ENCODE results near the gene AKR1E2.
A peak's percentile ranks its signal among the peaks of the same experiment; 100 is the strongest.

The AKR1E2 gene

DNA sequence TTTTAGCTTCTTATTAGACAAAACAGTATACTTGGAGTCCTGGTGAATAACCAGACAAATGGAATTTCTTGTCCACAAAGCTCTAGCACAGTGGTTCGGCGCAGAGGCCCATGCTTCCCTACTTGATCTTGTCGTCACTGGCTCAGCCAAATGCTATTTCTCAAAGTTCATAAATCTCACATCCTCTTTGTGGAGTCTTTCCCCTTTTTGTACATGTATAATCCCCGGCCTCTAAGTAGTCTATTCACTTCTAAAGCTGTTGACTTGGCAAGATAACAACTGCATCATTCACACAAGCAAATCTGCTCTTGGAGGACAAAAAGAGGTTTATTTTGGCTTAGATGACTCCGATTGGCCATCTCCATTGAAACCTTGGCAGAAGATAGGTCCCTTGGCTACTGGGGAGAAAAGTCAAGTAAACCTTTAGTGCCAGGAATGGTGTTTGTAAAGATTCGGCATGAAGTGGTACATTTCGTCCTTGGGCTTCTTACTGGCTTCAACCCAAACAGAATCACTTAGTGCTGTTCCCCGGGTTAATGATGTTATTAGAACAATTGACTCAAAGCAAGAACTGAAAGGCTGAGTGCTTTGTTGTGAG is 5.1 kb upstream of the AKR1E2 start:
- peaks cover 0 to 3% of the 10 kb centered on the region in 2 donors for H3K4me1 Mint-ChIP-seq (ENCODE audit: low read depth in 2 of 2)
- H3K4me3 Mint-ChIP-seq: no peak overlapping the region
- DNase-seq (no peak), ATAC-seq (replicated peaks) (no peak)
- peaks cover 2% of the 10 kb centered on the region for H3K36me3 Mint-ChIP-seq (ENCODE audit: insufficient read depth)
- no peak overlapping the region for H3K27ac Mint-ChIP-seq
- H3K27me3 Mint-ChIP-seq: peaks cover 57 to 76% of the 10 kb centered on the region in 2 donors
- H3K9me3 Mint-ChIP-seq: no peaks in the 10 kb centered on the region

DNA sequence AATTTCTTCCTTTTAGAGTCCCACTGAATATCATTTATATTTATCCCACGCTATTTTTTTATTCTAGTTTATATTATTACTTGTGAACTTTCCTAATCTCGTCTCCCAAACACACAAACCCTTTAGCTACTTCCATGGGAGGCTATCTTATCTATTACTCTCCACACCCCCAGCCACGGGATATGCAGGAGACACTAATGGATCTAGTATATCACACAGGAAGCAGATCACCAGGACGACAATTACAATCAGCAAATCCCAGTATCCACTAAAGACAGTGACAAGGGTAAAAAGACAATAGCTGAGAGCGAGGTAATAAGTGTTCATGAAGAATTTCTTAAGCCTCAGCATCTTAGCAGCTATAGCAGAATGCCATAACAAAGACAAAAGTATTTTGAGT is 3.8 kb upstream of the AKR1E2 start:
- no peak for DNase-seq
- H3K4me1 Mint-ChIP-seq (ENCODE audit: low read depth in 2 of 2): peaks cover 2 to 6% of the 10 kb centered on the region in 2 donors
- H3K27ac Mint-ChIP-seq: no peak overlapping the region
- peaks cover 66 to 82% of the 10 kb centered on the region in 2 donors for H3K27me3 Mint-ChIP-seq
- no peak overlapping the region for H3K4me3 Mint-ChIP-seq
- ATAC-seq (replicated peaks): no peak
- no peaks in the 10 kb centered on the region for H3K9me3 Mint-ChIP-seq
- peaks cover 3% of the 10 kb centered on the region for H3K36me3 Mint-ChIP-seq (ENCODE audit: insufficient read depth)

DNA sequence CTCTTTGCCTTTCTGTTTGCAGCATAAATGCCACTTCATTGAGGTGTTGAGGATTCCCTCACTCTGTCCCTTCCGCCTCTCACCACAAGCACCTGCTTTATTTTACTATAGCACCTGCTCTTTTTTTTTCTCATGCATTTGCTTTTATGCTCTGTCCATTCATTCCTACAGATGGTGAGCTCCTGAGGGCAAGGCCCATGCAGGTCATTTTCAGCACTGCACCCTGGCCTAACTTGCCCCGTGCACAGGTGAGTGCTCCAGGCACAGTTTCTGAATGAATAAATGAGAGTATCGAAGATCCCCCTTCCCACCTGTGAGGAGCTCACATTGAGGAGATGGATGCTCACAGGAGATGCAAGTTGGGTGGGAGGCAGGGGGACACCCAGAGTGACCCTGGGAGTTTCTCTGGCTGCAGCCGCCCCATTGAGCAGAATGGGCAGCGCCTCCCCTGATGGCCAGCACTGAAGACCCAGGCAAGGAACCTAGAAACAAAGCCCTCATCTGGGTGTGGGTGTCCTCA is 1.2 kb upstream of the AKR1E2 start:
- Mint-ChIP-seq H3K9me3 (no peaks in the 10 kb centered on the region), H3K27me3 (peaks cover 75 to 88% of the 10 kb centered on the region in 2 donors), H3K36me3 (ENCODE audit: insufficient read depth) (peaks cover 3% of the 10 kb centered on the region), H3K27ac (no peak overlapping the region), H3K4me3 (no peak overlapping the region), H3K4me1 (ENCODE audit: low read depth in 2 of 2) (peaks cover 4 to 6% of the 10 kb centered on the region in 2 donors)
- no peak for DNase-seq
- ATAC-seq (replicated peaks): no peak

DNA sequence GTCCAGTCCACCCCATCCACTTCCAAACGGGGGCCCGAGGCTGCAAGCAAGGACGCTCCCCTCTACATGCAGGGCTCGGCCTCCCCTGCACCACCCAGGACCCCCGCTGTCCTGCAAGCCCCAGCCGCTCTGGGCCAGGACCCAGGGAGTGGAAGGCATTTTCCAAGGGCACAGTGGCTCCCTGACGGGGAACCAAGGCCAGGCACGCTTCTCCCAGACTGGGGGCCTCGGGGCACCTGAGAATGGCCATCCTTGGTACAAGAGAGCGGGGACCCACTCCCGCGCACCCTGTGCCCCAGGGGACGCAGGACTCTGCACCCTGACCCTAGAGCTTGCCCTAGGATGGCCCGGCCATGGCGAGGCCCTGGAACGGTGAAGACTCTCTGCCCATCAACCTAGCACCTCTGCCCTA is 545 bp upstream of the AKR1E2 start:
- Mint-ChIP-seq H3K4me1 (ENCODE audit: low read depth in 2 of 2) (peaks cover 4 to 6% of the 10 kb centered on the region in 2 donors), H3K4me3 (peak overlapping the region; percentile 42 to 55), H3K36me3 (ENCODE audit: insufficient read depth) (peaks cover 3% of the 10 kb centered on the region), H3K9me3 (no peaks in the 10 kb centered on the region), H3K27ac (no peak overlapping the region), H3K27me3 (peaks cover 79 to 92% of the 10 kb centered on the region in 2 donors)
- no peak for ATAC-seq (replicated peaks)
- no peak for DNase-seq

DNA sequence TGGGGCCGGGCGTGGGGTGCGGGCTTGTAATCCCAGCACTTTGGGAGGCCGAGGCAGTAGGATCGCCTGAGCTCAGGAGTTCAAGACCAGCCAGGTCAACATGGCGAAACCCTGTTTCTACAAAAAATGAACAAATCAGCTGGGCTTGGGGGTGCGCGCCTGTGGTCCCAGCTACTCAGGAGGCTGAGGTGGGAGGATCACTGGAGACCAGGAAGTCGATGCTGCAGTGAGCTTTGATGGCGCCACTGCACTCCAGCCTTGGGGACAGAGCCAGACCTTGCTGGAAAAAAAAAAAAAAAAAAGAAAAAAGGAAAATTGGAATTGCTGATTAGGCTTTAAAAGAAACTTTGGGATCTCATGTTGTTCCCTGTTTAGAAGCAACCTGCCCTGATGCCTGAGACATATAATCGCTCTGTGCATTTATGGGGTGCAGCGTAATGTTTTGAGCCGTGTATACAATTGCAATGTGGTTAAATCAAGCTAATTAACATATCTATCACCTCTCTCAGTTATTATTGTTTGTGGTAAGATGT is 851 bp downstream of the AKR1E2 start:
- ATAC-seq (replicated peaks): no peak
- Mint-ChIP-seq H3K4me1 (ENCODE audit: low read depth in 2 of 2) (peaks cover 6 to 9% of the 10 kb centered on the region in 2 donors), H3K27ac (no peak overlapping the region), H3K4me3 (peak overlapping the region; percentile 42 to 55), H3K27me3 (peaks cover 79 to 92% of the 10 kb centered on the region in 2 donors), H3K9me3 (no peaks in the 10 kb centered on the region), H3K36me3 (ENCODE audit: insufficient read depth) (peaks cover 7% of the 10 kb centered on the region)
- no peak for DNase-seq

DNA sequence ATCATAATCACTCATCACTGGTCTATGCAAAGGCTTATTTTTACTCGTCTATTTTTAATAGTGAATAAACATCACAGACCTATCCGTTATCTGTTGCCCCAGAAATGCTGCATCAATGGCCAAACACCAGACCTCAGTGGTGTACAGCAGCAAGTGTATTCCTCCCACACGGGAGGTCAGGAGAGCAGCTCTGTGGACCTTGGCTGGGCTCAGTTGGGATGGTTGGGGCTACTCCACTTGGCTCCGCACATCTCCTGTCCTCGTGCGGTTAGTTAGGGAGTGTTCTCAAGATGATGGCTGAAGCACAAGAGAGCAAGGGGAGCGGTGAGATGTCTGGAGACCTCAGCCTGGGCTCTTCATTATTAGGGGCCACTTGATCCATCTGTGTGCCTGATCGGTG is 2.0 kb downstream of the AKR1E2 start:
- H3K27me3 Mint-ChIP-seq: peaks cover 77 to 95% of the 10 kb centered on the region in 2 donors
- peaks cover 7% of the 10 kb centered on the region for H3K36me3 Mint-ChIP-seq (ENCODE audit: insufficient read depth)
- peaks cover 6 to 10% of the 10 kb centered on the region in 2 donors for H3K4me1 Mint-ChIP-seq (ENCODE audit: low read depth in 2 of 2)
- no peak overlapping the region for H3K4me3 Mint-ChIP-seq
- H3K9me3 Mint-ChIP-seq: no peaks in the 10 kb centered on the region
- H3K27ac Mint-ChIP-seq: no peak overlapping the region
- no peak for ATAC-seq (replicated peaks)
- no peak for DNase-seq

DNA sequence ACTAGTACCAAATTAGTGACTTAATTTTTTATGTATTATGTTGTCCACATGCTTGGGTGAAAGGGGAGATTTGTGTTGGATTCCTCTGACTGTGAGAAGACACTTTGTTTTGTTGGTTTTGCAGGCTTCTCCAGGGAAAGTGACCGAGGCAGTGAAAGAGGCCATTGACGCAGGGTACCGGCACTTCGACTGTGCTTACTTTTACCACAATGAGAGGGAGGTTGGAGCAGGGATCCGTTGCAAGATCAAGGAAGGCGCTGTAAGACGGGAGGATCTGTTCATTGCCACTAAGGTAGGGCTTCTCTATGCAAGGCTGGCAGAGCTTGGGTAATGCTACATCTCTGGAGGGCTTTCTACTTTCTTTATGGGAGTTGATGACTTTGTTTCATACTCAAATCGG is 4.5 kb downstream of the AKR1E2 start:
- Mint-ChIP-seq H3K27ac (no peak overlapping the region), H3K36me3 (ENCODE audit: insufficient read depth) (peaks cover 7% of the 10 kb centered on the region), H3K4me3 (no peak overlapping the region), H3K9me3 (no peaks in the 10 kb centered on the region), H3K27me3 (peaks cover 67 to 84% of the 10 kb centered on the region in 2 donors), H3K4me1 (ENCODE audit: low read depth in 2 of 2) (peaks cover 7 to 13% of the 10 kb centered on the region in 2 donors)
- DNase-seq (no peak), ATAC-seq (replicated peaks) (no peak)

DNA sequence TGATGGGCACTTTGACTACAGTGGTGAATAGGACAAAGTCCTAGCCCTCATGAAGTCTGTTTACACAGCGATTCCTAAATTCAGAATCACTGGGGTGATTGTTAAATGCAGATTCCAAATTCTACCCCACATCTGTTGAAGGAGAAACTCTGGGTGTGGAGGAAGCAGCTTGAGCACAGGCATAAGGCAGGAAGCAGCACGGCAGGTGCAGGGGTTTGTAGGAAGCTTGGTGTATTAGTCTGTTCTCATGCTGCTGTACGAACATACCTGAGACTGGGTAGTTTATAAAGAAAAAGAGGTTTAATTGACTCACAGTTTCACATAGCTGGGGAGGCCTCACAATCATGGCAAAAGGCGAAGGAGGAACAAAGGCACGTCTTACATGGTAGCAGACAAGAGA is 5.1 kb downstream of the AKR1E2 start:
- Mint-ChIP-seq H3K9me3 (no peaks in the 10 kb centered on the region), H3K27me3 (peaks cover 62 to 79% of the 10 kb centered on the region in 2 donors), H3K4me1 (ENCODE audit: low read depth in 2 of 2) (peaks cover 6 to 15% of the 10 kb centered on the region in 2 donors), H3K36me3 (ENCODE audit: insufficient read depth) (peaks cover 4% of the 10 kb centered on the region), H3K4me3 (no peak overlapping the region), H3K27ac (no peak overlapping the region)
- DNase-seq (no peak), ATAC-seq (replicated peaks) (no peak)

DNA sequence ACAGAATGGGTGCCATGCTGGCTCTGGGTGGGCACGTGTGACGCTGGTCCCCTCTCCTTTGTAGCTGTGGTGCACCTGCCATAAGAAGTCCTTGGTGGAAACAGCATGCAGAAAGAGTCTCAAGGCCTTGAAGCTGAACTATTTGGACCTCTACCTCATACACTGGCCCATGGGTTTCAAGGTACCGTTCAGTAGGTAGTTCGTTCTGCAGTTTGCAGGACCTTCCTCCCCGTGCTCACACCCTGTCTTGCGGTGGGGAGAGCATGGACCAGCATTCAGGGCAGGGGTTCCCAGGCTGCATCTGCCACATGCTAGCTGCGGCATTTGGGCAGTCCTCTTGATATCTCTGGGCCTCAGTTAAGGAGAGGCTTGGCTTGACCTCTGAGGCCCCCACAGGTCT is 7.3 kb downstream of the AKR1E2 start:
- H3K36me3 Mint-ChIP-seq (ENCODE audit: insufficient read depth): peaks cover 4% of the 10 kb centered on the region
- peaks cover 7 to 14% of the 10 kb centered on the region in 2 donors for H3K4me1 Mint-ChIP-seq (ENCODE audit: low read depth in 2 of 2)
- ATAC-seq (replicated peaks): no peak
- no peak overlapping the region for H3K4me3 Mint-ChIP-seq
- DNase-seq: no peak
- no peaks in the 10 kb centered on the region for H3K9me3 Mint-ChIP-seq
- peaks cover 44 to 67% of the 10 kb centered on the region in 2 donors for H3K27me3 Mint-ChIP-seq
- no peak overlapping the region for H3K27ac Mint-ChIP-seq

DNA sequence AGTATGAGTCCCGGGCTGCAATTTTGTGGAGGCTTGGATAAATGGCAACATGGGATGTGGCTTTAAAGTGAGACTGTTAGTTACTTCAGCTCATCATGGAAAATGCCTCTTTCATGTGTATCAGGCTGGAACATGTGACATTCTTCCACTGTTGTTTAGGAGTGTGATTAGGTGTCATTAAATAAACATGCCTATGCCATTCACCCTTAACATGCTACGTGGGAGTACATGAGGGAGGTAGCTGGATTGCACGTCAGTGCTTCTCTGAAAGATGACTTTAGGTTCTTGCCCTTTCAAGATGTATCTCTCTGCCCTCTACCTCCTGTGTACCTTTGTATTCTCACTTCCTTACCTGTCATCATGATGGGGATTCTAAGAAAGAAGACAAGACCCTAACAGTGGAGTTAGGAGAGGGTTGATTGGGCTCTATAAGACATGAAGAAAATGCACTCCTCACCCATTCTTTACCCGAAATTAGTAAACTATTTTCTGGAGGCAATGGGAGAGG is 8.9 kb downstream of the AKR1E2 start:
- Mint-ChIP-seq H3K4me1 (ENCODE audit: low read depth in 2 of 2) (peaks cover 7 to 14% of the 10 kb centered on the region in 2 donors), H3K27me3 (peaks cover 35 to 53% of the 10 kb centered on the region in 2 donors), H3K9me3 (no peaks in the 10 kb centered on the region), H3K36me3 (ENCODE audit: insufficient read depth) (peaks cover 4% of the 10 kb centered on the region), H3K4me3 (no peak overlapping the region), H3K27ac (no peak overlapping the region)
- no peak for DNase-seq
- ATAC-seq (replicated peaks): no peak

DNA sequence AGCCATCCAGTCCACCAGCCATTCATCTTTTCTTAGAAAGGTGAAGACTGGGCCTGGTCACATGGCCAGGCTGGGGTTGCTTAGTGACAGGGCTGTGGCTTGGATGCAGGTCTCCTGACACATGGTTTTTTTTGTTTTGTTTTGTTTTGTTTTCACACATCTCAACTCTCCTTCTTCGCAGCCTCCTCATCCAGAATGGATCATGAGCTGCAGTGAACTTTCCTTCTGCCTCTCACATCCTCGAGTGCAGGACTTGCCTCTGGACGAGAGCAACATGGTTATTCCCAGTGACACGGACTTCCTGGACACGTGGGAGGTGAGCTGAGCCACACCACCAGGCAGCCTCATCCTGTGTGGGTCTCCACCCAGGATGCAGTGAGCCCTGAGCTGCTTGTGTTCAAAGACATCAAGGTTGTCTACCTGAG is 9.5 kb downstream of the AKR1E2 start:
- ATAC-seq (replicated peaks) (peak; percentile 51), DNase-seq (no peak)
- Mint-ChIP-seq H3K36me3 (ENCODE audit: insufficient read depth) (peaks cover 4% of the 10 kb centered on the region), H3K27me3 (peaks cover 33 to 53% of the 10 kb centered on the region in 2 donors), H3K27ac (no peak overlapping the region), H3K4me3 (peak overlapping the region in 1 of 2 donors; percentile 47), H3K9me3 (no peaks in the 10 kb centered on the region), H3K4me1 (ENCODE audit: low read depth in 2 of 2) (peaks cover 7 to 14% of the 10 kb centered on the region in 2 donors)

DNA sequence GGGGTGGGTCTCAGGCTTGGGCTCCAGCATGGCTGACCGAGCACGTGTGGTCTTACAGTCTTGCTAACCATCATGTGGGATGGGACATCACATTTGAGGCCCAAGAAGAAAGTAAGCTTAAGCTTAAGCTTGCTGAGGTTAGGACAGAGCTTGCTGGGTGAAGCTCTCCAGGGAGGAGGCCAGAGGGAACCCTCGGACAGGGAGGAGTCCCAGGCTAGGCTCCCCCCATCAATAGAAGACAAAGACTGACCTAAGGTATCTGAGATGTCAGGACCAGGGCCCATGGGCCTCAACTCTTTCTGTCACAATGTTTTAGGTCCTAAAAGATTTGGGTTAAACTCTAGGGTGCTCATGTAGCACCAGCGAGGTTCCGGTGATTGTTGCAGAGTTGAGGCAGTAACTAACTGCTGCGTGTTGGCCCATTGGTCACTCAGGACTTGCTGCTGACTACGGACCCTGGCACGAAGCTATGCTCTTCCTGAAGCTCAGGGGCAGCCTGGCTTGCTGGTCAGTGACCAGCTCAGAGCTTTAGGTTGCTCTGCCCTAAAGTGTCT is 10.5 kb downstream of the AKR1E2 start:
- Mint-ChIP-seq H3K4me3 (no peak overlapping the region), H3K27ac (no peak overlapping the region), H3K27me3 (peaks cover 27 to 51% of the 10 kb centered on the region in 2 donors), H3K4me1 (ENCODE audit: low read depth in 2 of 2) (peaks cover 7 to 12% of the 10 kb centered on the region in 2 donors), H3K9me3 (no peaks in the 10 kb centered on the region), H3K36me3 (ENCODE audit: insufficient read depth) (peaks cover 4% of the 10 kb centered on the region)
- ATAC-seq (replicated peaks) (no peak), DNase-seq (no peak)

DNA sequence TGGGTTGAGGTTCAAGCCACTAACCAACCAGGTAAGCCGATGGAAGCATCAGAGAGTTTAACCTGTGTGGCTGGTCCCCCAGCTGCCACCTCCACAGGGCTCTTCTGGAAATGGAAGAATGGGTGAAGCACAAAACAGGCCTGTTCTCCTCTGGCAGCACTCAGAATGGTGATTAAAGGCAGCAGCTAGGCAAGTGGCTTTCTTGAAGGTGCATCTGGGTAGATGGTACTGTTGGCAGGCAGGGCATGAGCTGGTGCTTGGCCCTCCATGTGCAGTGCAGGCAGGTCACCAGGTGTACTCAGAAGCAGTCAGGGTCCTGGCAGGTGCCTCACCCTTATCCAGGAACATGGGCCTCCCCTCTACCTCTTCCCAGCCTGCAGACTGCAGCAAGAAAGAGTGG is 11.5 kb downstream of the AKR1E2 start:
- no peaks in the 10 kb centered on the region for H3K9me3 Mint-ChIP-seq
- no peak overlapping the region for H3K27ac Mint-ChIP-seq
- peaks cover 2% of the 10 kb centered on the region for H3K36me3 Mint-ChIP-seq (ENCODE audit: insufficient read depth)
- peaks cover 25 to 48% of the 10 kb centered on the region in 2 donors for H3K27me3 Mint-ChIP-seq
- no peak for DNase-seq
- H3K4me3 Mint-ChIP-seq: no peak overlapping the region
- H3K4me1 Mint-ChIP-seq (ENCODE audit: low read depth in 2 of 2): peaks cover 7 to 8% of the 10 kb centered on the region in 2 donors
- ATAC-seq (replicated peaks): no peak

DNA sequence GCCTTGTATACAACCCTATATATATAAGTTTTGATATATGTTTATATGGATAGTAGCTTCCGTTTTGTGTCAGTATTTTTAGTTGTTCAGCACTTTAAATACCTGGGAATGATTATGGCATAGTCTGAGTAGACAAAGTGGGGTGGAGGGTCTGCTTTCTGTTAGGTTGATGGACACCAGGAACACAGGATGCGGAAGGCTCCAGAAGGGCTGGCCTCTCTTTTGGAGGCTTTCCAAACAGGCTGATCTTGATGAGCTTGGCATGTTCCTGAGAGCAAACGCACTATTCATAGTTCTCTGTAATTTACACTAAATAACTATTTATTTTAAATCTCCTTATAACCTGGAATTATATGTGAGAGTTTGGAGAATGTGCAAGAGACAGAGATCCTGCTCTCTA is 12.7 kb downstream of the AKR1E2 start:
- peaks cover 20 to 43% of the 10 kb centered on the region in 2 donors for H3K27me3 Mint-ChIP-seq
- no peak overlapping the region for H3K27ac Mint-ChIP-seq

More for the DNA sequence above, 12.7 kb downstream of the AKR1E2 start:
- Mint-ChIP-seq H3K36me3 (ENCODE audit: insufficient read depth) (peaks cover 2% of the 10 kb centered on the region), H3K4me1 (ENCODE audit: low read depth in 2 of 2) (peaks cover 4 to 7% of the 10 kb centered on the region in 2 donors), H3K9me3 (no peaks in the 10 kb centered on the region), H3K4me3 (no peak overlapping the region)
- DNase-seq: no peak
- no peak for ATAC-seq (replicated peaks)
